Body of pancreas (tissue), 4 donors: ENCODE data around the gene ASIC3. TPM values are rescaled to one million over a fixed set of nuclear protein-coding genes. Genes with fewer than 3 reads are reported as not detected.

Experiments used
- ATAC-seq: fragments of 150-250 bp; one replicate; pipeline ENCODE4 v1.9.1; 2016
- DNase-seq, 4 donors: peaks; one replicate each; pipeline ENCODE4 v3.0.0-alpha.2; 2019
- H3K27ac ChIP-seq, 4 donors: fragments of 200-600 bp; sonication (generic); 1 replicate in 3 of 4; 2 replicates in 1 of 4; pipeline versions ENCODE4 v1.5.1 to v1.6.1; 2016 to 2019; ENCODE audit warnings: mild to moderate bottlenecking in 1 of 4, mixed read lengths in 1 of 4, moderate library complexity in 1 of 4
- H3K27me3 ChIP-seq, 2 donors: fragments of 200-600 bp; sonication (generic); one replicate each; pipeline ENCODE4 v1.6.0; 2016; ENCODE audit warnings: mild to moderate bottlenecking in 1 of 2
- H3K36me3 ChIP-seq, 2 donors: fragments of 200-600 bp; sonication (generic); replicated peaks in 1 of 2; 2 replicates each; pipeline ENCODE4 v1.5.1; 2016; ENCODE audit warnings: low read depth in 2 of 2; ENCODE audit not compliant: insufficient read depth in 1 of 2
- H3K4me1 ChIP-seq: fragments of 200-600 bp; sonication (generic); one replicate; pipeline ENCODE4 v1.6.0; 2016
- H3K4me3 ChIP-seq, 2 donors: fragments of 200-600 bp; sonication (generic); 1 replicate in 1 of 2; 2 replicates in 1 of 2; pipeline ENCODE4 v1.5.1; 2016 to 2019
- H3K9me3 ChIP-seq, 3 donors: fragments of 200-600 bp; sonication (generic); 1 replicate in 2 of 3; 2 replicates in 1 of 3; pipeline ENCODE4 v1.5.1; 2016
- POLR2A ChIP-seq, 3 donors: fragments of 450-650 bp; IDR thresholded peaks; one replicate each; pipeline ENCODE4 v1.6.1; 2016; ENCODE audit warnings: antibody characterized with exemption in 3 of 3, mild to moderate bottlenecking in 2 of 3
- WGBS, 2 donors: methylation state at CpG; one replicate each; pipeline ENCODE4 v1.1.5; 2017; 5-methylcytosine and 5-hydroxymethylcytosine counted together
- intact Hi-C: fragments of 100-400 bp; cut with DNase I; formaldehyde crosslinking; loops from one replicate; pipeline ENCODE4 v1.15.1; 2023
- total RNA-seq, 2 donors: library from RNA; depleted of rRNA; stranded (reverse); fragments of >200 nt; gene quantifications; one replicate each; pipeline ENCODE4 v1.1.0, GENCODE V29; 2016
- TF ChIP-seq, protein P1 (sequence below), 7 experiments: fragments of 450-650 bp in 4 of 7; fragments of 200-600 bp in 3 of 7; sonication (generic) in 3 of 7; IDR thresholded peaks; one replicate each; pipeline ENCODE4 v1.5.1; 2016 to 2019; ENCODE audit warnings: antibody characterized with exemption in 7 of 7

ASIC3 gene
- total RNA-seq, 2 donors from 2014 or later, result 0.78 to 1.3 TPM

DNA sequence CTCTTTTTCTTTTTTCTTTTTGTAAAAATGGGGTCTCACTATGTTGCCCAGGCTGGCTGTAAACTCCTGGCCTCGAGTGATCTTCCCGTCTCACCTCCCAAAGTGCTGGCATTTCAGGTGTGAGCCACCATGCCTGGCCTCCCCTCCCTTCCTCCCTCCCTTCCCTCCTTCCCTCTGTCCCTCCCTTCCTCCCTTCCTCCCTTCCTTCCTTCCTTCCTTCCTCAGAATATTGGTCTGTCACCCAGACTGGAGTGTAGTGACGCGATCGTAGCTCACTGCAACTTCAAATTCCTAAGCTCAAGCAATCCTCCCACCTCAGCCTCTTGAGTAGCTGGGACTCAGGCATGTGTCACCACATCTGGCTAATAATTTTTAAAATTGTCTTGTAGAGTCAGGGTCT, 46.3 kb downstream of the ASIC3 start:
- Histone ChIP-seq H3K9me3 (no peaks in the 10 kb centered on the region), H3K27ac (no peak overlapping the region), H3K4me3 (no peak overlapping the region), H3K4me1 (peaks cover 21% of the 10 kb centered on the region), H3K36me3 (no peaks in the 10 kb centered on the region), H3K27me3 (no peaks in the 10 kb centered on the region)
- intact Hi-C loops, result no loop called here
- ATAC-seq, result no peak
- DNase-seq, result no peak
- TF ChIP-seq, protein P1, sequence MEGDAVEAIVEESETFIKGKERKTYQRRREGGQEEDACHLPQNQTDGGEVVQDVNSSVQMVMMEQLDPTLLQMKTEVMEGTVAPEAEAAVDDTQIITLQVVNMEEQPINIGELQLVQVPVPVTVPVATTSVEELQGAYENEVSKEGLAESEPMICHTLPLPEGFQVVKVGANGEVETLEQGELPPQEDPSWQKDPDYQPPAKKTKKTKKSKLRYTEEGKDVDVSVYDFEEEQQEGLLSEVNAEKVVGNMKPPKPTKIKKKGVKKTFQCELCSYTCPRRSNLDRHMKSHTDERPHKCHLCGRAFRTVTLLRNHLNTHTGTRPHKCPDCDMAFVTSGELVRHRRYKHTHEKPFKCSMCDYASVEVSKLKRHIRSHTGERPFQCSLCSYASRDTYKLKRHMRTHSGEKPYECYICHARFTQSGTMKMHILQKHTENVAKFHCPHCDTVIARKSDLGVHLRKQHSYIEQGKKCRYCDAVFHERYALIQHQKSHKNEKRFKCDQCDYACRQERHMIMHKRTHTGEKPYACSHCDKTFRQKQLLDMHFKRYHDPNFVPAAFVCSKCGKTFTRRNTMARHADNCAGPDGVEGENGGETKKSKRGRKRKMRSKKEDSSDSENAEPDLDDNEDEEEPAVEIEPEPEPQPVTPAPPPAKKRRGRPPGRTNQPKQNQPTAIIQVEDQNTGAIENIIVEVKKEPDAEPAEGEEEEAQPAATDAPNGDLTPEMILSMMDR (IDR thresholded peaks at IDR 0.05), result no peak
- TF ChIP-seq POLR2A (IDR thresholded peaks at IDR 0.05), result no peak
- 87 to 89% methylated on average over 5 of the region's 5 CpGs for WGBS, 2 donors

DNA sequence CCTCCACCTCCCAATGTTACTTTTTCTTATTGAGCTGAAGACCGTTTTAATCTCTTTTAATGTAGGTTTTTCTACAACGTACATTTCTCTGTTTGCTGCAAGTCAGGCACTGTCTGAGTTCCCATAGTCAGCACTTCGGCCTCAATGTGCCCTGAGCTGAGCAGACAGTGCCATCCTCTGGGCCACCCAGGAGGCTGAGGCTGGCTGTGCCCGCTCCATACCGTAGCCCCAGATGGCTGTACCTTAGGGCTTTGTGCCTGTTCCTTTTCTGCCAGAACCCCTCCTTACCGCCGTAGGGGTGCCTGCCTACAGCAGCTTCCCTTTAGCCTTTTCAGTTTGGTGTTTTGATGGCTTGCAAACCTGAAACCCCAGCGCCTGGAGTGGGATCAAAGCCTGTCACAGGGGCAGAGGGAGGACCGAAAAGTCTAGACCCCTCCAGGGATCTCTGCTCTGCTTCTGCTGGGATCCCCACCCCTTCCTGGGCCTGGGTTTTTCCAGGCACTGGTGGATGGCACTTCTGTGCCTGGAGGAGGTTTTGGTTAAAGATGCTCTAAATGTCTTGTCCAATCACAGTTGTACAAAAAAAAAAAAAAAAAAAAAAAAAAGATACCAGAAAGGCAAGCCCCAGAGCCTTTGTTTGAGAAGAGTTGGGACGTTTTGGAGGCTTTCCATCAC, 46.9 kb downstream of the ASIC3 start:
- WGBS, 2 donors, result 69 to 72% methylated on average over 8 to 10 of the region's 10 CpGs
- ATAC-seq, result no peak
- H3K4me1 ChIP-seq, result peaks cover 15% of the 10 kb centered on the region

DNA sequence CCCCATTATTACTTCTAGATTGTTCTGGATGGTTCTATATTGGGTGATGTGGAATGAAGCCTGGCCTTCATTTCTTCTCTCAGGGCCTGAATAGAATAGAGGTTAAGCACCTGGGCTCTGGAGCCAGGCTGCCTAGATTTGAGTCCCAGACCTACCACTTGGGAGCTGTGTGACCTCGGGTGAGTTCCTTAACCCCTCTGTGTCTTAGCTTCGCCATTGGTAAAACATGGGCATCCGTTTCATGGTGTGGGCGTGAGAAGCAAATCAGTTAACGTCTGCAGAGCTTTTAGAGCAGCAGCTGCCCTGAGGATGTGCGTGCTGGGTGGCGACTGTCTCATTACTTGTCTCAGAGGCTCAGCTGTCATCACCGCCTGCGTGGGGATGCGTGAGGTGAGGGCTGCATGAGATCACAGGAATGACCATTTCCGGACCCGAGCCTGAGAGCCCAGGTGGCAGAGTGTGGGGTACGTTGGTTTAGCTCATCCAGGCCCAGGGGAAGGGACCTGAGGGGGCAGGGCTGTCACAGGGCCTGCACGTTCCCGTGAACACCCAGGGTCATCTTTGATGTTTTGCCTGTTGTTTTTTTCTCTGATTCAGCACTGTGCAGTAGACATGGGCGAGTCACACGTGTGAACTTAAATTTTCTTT, 47.6 kb downstream of the ASIC3 start:
- no peaks in the 10 kb centered on the region for H3K9me3 ChIP-seq
- DNase-seq (no peak), ATAC-seq (no peak)
- H3K36me3 ChIP-seq, result no peaks in the 10 kb centered on the region
- 82 to 83% methylated on average over 17 of the region's 17 CpGs for WGBS, 2 donors
- intact Hi-C loops, result no loop called here
- no peak overlapping the region for H3K27ac ChIP-seq
- TF ChIP-seq POLR2A (IDR thresholded peaks at IDR 0.05), result no peak
- TF ChIP-seq, protein P1 (IDR thresholded peaks at IDR 0.05), result no peak
- peaks cover 8% of the 10 kb centered on the region for H3K4me1 ChIP-seq
- H3K27me3 ChIP-seq, result no peaks in the 10 kb centered on the region
- H3K4me3 ChIP-seq, result no peak overlapping the region

More for the DNA sequence above, 46.9 kb downstream of the ASIC3 start:
- TF ChIP-seq, protein P1 (IDR thresholded peaks at IDR 0.05), result no peak
- no peak for TF ChIP-seq POLR2A (IDR thresholded peaks at IDR 0.05)
- Histone ChIP-seq H3K27ac (no peak overlapping the region), H3K9me3 (no peaks in the 10 kb centered on the region), H3K27me3 (no peaks in the 10 kb centered on the region), H3K36me3 (no peaks in the 10 kb centered on the region), H3K4me3 (no peak overlapping the region)
- DNase-seq, result no peak
- intact Hi-C loops, result no loop called here

DNA sequence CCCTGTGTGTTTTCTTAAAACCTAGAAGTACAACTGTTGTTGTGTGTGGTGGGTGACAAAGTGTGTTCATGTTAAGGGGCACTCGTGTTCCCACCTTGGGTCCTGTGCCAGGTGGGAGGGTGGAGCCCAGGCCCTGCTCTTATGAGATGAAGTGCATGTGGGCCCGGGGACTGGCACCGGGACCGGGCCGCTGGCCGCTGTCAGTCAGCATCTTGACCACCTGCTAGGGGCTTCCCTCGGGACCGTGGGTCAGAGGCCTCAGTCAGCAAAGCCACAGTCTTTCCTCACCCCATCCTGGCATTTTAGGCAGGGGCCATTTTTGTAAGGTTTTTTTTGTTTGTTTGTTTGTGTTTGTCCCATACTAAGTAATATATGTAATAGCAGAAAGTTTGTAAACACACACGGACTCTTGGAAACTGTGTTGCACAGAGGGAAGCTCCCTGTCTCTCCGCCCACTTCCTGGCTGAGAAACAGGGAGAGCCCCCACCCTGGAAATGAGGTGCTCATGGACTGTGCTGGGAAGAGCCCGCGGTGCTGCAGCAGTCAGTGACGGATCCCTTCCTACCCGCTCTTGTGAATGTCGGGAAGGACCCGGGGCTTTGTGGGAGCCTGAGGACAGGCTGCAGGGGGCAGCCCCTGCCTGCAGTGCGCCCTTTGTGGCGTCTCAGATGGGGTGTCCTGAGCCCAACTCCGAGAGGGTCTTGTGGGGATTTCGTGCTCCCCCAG, 51.3 kb downstream of the ASIC3 start:
- intact Hi-C loops, result no loop called here
- Histone ChIP-seq H3K4me1 (no peaks in the 10 kb centered on the region), H3K9me3 (no peaks in the 10 kb centered on the region), H3K27ac (no peak overlapping the region), H3K27me3 (no peaks in the 10 kb centered on the region), H3K36me3 (no peaks in the 10 kb centered on the region), H3K4me3 (no peak overlapping the region)
- no peak for DNase-seq
- ATAC-seq, result peak; percentile 21
- TF ChIP-seq POLR2A (IDR thresholded peaks at IDR 0.05), result no peak
- TF ChIP-seq, protein P1 (IDR thresholded peaks at IDR 0.05), result no peak
- WGBS, 2 donors, result 70 to 80% methylated on average over 20 of the region's 20 CpGs
